Stimulated activated naive CD8-positive, alpha-beta T cell treated with anti-CD3 and anti-CD28 coated beads, Interleukin-15, Interleukin-2, amounts not matched to agents 100 U/mL and 50 U/mL, for 24 hours (primary cell): ENCODE data around the gene VPS26A.

Experiments
- ATAC-seq: fragments of 150-1000 bp; cut with Tn5 transposase; one replicate; pipeline ENCODE4 v1.10.0; 2021
- DNase-seq: peaks from one replicate; pipeline ENCODE4 v3.0.0; 2021

The VPS26A gene

DNA sequence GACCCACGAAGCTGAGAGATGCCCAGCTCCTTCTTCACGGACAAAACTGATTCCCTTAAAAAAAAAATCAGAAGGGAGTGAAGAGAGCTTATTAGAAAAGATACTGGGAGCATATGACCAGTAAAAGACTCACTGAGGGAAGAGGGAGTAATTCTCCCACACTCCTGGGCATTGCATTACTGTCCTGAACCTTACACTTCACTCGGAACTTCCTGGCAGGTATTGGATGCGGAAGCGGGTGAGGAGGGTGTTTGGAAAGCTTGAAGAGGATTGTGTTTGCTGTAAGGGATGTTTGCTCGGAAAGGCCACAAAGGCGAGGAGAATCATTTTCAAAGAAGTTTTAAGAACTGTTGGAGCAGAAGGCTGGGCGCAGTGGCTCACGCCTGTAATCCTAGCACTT lies 96.5 kb downstream of the VPS26A start:
- ATAC-seq, result no peak
- no peak for DNase-seq
